SK-N-DZ (cell line): ENCODE measurements around the gene WNT3A.

Experiments
- DNase-seq: peaks from one replicate; pipeline ENCODE4 v3.0.0-alpha.2; 2015; ENCODE audit warnings: low spot score

Gene WNT3A

DNA sequence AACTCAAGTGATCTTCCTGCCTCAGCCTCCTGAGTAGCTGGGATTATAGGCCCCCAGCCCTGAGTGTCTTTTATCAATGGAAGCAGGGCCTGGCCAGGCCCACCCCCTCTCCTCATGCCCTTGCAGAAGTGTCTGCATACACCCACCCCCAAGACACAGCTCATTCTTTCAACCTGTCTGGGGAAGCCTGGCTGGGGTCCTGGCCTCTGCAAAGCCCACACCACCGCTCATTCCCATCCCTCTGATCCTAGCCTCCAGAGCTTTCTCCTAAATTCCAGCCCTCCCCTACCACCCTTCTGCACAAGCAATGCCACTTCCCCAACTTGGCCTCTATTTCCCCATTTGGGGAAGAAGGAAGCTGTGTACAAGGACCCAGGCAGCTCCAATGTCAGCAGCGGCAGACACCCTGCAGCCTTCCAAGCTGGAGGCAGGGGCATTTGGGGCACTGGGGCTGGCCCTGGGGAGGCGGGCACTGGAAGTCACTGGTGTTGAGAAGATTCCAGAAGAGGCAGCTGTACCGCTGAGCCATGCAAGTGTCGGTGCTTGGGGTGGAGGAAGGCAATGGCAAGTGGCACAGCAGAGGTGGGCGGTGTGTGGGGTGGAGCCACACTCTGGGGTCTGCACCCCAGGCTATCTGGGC is 42.0 kb downstream of the WNT3A start:
- DNase-seq = no peak

DNA sequence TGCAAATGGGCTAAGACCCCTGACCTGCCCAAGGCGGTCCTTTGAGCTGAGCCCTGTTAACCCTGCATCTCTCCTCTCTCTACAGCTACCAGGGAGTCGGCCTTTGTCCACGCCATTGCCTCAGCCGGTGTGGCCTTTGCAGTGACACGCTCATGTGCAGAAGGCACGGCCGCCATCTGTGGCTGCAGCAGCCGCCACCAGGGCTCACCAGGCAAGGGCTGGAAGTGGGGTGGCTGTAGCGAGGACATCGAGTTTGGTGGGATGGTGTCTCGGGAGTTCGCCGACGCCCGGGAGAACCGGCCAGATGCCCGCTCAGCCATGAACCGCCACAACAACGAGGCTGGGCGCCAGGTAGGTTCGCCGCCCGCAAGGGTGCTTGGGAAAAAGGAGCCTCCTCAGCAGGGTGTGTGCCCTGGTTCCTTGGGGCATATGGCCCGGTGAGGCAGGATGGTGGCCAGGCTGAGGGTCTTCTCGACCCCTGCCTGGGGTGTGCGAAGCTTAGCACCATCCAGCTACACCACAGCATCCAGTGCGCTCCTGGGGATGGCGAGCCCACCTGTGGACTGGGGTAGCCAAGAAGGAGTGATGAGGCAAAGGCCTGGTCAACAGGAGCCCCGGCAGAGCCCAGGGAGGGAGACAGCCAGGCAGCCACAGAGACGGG is 43.9 kb downstream of the WNT3A start:
- DNase-seq = no peak

DNA sequence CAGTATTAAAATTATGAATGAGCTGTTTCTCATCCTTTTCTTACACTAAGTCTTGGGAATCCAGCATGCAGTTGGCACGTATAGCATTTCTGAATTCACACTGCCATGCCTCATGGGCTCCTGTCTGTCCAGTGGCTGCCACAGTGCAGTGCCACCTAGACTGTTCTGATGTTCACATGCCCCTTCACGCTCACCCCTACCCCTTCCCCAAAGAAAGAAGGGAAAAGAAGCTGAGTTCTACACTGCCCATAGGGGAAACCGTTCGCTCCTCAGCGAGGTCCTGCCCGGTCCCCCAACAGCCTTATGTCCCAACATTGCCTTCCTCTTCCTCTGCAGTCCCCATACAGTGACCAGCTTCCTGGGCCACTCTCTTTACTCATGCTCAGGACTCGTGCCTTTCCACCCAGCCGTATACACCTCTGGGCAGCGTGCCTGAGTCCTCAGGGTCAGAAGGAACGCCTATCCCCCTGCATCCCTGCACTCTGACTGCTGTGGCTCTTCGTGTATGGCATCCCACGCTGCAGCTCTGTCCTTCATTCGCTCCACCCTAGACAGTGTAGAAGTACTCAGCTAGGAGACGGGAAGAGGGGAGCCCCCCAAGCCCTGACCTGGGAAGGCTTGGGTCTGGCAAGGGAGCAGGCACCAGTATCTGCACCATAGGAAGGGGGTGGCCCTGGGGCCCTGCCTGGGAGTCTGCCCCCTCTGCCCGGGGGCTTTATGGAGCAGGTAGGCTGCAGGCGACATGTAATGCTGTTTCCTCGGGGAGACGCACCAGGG is 51.6 kb downstream of the WNT3A start:
- no peak for DNase-seq

DNA sequence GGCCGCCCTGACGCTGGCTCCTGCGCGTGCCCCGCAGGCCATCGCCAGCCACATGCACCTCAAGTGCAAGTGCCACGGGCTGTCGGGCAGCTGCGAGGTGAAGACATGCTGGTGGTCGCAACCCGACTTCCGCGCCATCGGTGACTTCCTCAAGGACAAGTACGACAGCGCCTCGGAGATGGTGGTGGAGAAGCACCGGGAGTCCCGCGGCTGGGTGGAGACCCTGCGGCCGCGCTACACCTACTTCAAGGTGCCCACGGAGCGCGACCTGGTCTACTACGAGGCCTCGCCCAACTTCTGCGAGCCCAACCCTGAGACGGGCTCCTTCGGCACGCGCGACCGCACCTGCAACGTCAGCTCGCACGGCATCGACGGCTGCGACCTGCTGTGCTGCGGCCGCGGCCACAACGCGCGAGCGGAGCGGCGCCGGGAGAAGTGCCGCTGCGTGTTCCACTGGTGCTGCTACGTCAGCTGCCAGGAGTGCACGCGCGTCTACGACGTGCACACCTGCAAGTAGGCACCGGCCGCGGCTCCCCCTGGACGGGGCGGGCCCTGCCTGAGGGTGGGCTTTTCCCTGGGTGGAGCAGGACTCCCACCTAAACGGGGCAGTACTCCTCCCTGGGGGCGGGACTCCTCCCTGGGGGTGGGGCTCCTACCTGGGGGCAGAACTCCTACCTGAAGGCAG is 52.3 kb downstream of the WNT3A start:
- no peak for DNase-seq

DNA sequence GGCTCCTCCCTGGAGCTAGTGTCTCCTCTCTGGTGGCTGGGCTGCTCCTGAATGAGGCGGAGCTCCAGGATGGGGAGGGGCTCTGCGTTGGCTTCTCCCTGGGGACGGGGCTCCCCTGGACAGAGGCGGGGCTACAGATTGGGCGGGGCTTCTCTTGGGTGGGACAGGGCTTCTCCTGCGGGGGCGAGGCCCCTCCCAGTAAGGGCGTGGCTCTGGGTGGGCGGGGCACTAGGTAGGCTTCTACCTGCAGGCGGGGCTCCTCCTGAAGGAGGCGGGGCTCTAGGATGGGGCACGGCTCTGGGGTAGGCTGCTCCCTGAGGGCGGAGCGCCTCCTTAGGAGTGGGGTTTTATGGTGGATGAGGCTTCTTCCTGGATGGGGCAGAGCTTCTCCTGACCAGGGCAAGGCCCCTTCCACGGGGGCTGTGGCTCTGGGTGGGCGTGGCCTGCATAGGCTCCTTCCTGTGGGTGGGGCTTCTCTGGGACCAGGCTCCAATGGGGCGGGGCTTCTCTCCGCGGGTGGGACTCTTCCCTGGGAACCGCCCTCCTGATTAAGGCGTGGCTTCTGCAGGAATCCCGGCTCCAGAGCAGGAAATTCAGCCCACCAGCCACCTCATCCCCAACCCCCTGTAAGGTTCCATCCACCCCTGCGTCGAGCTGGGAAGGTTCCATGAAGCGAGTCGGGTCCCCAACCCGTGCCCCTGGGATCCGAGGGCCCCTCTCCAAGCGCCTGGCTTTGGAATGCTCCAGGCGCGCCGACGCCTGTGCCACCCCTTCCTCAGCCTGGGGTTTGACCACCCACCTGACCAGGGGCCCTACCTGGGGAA is 53.0 kb downstream of the WNT3A start:
- DNase-seq = no peak

DNA sequence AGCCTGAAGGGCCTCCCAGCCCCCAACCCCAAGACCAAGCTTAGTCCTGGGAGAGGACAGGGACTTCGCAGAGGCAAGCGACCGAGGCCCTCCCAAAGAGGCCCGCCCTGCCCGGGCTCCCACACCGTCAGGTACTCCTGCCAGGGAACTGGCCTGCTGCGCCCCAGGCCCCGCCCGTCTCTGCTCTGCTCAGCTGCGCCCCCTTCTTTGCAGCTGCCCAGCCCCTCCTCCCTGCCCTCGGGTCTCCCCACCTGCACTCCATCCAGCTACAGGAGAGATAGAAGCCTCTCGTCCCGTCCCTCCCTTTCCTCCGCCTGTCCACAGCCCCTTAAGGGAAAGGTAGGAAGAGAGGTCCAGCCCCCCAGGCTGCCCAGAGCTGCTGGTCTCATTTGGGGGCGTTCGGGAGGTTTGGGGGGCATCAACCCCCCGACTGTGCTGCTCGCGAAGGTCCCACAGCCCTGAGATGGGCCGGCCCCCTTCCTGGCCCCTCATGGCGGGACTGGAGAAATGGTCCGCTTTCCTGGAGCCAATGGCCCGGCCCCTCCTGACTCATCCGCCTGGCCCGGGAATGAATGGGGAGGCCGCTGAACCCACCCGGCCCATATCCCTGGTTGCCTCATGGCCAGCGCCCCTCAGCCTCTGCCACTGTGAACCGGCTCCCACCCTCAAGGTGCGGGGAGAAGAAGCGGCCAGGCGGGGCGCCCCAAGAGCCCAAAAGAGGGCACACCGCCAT is 53.8 kb downstream of the WNT3A start:
- no peak for DNase-seq

DNA sequence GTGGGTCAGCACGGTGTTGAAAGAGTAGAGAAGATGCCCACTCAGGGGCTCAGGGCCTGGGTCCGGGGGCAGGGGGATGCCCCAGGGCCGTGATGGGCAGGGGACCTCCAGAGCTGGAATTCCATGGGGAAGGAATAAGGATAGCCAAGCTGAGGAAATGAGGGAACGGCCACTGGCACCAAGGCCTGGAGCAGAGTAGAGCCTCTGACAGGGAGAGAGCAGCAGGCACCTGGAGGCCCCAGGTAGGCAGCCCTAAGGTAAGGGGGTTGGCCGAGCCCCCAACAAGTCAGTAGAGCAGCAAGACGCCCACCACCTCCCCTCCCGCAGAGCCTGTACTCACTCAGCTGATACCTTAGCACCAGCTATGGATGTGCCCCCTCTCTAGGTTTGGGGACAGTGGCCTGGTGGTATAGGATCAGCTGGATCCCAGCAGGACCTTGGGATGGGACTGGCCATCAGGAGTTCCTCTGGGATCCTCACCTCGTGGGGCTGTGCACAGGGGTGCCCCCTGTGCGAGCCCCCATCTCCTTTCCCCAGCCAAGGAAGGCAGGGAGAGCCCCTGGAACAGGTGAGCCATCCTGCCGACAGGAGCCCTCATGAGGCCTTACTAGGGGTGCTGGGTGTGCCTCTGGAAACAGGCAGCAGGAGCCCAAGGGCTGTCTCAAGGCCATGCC is 54.8 kb downstream of the WNT3A start:
- DNase-seq = no peak

DNA sequence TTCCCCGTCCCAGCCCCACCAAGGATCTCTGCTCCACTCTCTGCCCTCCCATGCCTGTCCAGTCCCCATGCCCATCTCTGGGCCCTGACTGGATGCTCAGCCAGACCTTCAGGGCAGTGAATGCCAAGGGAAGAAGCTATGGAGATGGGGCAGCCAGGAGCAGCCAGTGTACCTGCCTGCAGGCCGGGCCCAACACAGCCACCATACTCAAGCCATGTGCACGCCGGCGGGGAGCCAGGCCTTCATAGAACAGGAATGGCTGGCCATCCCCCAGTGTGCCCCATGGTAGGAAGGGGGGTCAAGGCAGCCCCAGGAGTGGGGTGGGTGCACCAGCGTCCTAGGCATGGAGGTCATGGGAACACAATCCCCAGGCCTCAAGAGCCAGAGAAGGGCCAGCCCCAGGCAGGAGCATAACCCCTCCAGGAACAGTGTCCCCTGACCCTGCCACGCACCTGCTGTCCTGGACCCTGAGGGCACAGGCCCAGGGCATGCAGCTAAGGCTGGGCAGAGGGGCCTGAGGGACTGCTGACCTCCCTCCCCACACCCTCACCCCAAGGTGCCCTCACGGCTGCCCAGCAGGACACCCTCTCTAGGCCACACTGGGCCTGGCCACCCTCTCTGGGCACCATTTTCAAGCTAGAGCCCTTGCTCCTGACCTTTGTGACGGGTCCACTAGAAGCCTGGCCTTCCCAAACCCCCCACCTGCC is 55.4 kb downstream of the WNT3A start:
- DNase-seq = no peak

DNA sequence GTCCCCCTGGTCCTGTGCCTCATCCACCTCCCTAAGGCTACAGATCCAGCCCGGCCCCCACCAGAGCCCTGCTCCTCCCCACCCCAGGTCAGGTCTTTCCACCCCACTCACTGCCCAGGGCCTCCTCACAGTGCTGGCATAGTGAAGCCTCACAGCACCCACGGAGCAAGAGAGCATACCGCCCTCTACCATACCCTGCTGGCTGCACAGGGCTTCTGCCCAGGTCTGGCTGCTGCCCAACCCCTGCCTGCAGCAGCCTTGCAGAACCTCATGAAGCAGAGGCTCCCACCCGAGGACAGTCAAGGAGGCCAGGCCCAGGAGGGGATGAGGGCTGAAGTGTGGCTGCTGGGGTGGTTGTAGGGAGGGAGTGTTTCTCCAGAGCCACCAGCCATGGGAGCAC is 56.0 kb downstream of the WNT3A start:
- DNase-seq = no peak

DNA sequence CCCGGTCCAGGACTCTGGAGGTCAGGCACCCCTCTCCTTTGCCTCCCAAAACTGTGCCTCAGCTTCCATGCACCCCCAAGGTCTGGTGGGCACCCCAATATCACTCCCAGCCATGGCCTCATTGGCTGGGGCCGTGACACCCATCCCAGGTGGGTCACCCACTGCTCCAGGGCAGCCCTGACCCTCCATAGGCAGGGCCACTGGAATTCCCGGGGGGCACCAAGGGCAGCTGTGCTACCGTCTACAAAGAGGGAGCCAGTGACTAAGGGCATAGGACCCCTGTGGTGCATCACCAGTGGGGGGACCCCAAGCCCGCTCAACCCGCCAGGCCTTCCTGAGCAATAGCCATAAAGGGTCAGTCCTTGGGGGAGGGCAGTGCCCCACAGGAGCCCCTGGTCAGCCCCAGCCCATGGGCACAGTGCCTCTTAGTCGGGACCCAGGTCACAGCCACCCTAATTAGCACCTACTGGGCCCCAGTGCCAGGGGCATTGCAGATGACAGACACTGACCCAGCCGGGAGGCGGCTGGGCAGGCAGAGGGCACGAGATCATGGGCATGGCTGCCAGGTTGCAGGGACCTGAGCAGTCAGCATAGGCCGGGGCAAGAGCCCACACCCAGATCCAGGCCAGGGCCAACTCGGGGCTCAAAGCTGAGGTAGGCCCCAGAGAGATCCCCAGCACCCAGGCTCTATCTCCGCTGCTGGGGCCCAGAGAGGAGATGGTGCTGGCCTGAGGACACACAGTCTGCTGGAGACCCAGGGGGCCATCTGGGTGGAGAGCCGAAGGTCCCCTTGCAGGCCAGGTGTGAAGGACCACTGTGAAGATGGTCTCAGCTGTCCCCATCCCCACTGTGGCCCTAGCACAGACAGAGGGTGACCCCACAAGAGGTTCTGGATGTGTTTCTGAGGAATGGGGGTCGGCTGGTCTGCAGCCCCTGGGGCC is 56.7 kb downstream of the WNT3A start:
- no peak for DNase-seq

DNA sequence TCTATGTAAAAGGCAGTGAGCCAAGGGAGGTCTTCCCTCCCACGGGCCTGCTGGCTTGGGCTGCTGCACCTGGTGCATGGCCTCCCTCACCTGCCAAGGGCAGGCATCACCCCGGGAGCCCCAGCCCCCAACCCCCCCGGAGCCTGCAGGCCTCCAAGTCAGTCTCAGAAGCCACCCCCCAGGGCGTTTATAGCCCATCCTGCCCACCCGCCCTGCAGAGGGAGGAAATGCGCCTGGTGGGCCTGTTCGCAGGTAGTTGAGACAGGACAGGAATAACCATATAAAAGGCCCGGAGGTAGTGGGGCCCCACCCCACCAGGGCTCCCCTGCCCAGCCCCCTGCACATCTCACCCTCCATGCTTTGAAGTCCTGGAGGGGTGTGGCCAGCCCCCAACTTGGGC is 57.5 kb downstream of the WNT3A start:
- DNase-seq = no peak

DNA sequence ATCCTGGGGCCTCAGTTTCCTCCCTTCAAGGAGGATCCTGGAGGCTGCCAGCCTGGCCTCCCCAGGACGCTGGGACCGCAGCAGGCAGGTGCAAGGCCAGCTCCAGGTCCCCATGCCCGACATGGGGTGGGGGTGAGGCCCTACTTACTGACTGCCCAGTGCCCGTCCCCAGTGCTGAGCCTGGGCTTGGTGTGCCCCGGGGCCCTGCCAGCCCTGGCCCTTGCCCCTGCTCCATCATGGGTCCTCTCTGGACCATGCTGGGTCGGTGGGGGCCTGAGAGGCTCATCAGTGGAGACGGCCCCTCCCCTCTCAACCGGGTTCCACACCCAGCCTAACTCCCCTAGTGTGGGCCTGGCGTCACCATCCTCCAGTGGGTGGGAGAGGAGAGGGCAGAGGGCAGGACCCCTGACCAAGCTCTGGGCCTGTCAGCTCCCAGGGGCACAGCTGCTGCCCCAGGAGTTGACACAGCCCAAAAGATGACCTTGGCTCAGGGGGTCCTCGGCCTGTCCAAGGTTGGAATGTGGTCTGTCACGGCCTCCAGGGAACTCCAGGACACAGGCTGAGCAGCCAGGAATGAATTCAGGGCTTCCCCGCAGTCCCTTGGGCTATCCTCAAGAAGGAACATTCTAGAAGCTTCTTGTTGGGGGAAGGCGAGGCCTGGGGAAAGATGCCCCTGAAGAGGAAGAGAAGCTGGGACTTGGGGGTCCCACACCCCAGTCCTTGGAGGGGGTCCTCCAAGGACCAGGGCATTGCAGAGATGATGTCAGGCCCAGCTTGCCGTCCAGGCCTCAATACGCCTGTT is 58.1 kb downstream of the WNT3A start:
- DNase-seq = no peak

DNA sequence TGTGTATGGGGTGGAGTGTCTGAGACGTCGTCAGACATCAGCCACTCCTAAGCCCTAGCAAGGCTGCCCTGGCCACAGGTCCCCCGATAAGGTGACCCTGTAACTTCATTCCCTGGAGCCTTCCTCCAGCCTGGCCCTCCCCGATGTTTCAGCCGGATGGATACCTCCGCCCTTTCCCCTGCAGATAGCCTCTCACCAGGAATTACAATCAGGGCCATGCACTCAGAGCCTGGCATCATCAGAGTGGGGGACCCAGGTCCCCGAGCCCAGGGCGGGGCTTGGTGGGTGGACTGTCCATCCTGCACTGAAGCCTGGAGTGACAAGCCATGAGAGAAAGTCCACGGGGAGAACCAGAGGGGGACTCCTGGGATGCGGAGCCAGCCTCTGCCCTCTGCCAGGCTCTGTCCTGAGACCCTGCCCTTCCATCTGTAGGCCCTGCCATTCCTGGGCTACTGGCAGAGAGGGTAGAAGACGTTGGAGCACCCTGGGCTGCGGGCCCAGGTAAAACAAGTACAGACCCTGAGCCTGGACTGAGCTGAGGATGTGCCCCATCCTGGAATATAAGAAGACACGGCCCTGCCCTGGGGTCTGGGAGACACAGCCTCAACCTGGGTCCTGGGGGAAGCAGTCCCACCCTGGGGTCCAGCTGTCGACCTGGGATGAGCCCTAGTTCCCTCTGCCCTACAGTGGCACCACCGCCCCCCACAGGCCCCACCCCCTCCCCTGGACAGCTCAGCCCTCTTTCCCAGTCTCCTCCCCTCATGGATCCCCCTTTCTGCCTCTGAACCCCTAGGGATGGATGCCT is 58.9 kb downstream of the WNT3A start:
- no peak for DNase-seq

DNA sequence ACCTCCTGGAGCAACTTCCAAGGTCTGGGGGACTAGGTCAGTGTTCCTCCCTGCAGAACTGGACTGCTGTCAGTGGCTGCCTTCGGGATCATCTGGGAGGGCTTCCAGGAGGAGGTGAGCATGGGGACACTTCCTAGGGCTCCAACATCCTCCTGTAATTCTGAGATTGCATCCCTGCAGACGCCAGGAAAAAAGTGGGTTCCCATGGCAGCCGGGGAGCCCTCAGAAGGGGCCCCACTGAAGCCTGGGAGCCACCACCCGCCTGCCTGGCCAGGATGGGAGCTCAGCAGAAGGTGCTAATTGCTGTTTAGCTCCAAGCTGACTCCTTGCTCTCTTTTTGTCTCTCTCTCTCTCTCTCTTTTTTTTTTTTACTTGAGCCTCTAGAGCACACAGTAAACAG is 59.6 kb downstream of the WNT3A start:
- DNase-seq = no peak

DNA sequence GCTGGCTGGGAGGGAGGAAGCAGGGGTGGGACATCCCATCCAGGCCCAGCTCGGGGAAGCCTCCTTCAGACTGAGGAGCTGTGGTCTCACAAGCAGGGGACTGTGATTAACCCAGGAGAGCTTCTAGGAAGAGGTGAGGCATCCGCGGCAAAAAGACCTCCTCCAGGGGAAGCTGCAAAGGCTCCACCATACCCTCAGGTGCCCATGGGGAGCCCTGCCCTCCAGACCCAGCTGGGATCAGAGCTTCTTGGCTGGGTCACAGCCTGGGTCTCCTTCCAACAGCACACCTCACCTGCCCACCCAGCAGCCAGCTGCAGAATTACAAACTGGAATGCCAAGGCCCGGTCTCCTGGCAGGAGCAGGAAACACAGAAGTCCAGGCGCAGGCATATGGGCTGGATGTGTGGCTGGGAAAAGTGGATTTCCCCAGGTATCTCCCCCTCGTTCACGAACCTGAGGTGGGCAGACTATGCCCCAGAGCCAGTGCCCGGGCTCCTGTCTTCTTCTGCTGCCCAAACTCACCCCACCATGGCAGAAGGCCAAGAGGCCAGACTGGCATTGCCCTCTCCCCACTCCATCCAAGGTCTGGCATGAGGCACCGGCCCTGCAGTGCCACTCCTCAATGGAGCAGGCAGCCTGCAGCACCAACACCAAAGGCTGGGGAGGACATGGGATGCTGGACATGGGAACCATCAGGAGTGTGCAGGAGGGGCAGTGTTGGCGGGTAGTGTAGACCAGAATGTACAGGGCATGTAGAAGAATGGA is 60.3 kb downstream of the WNT3A start:
- no peak for DNase-seq

DNA sequence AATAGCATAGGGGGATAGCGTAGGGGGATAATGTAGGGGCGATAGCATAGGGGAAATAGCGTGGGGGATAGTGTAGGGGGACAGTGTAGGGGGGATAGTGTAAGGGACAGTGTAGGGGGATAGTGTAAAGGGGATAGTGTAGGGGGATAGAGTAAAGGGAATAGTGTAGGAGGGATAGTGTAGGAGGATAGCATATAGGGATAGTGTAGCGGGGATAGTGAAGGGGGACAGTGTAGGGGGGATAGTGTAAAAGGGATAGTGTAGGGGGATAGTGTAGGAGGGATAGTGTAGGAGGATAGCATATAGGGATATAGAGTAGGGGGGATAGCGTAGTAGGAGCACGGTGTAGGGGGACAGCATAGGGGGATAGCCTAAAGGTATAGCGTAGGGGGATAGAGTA is 61.6 kb downstream of the WNT3A start:
- DNase-seq = no peak
